ENCODE results near the gene VMAC. TPM values are rescaled to one million over a fixed set of nuclear protein-coding genes. Genes with fewer than 3 reads are reported as not detected.
A peak's percentile ranks its signal among the peaks of the same experiment; 100 is the strongest.

The VMAC gene
- total RNA-seq, 1 experiment from 2014 or later = 3.2 TPM

GRCh38 chr19:5905114-5905778 lies 574 bp downstream of the VMAC start:
- no peak for DNase-seq (ENCODE audit: low read depth in 1 of 2, low spot score in 2 of 2)
- H3K9me3 ChIP-seq (replicated peaks) = 0 out of 2 replicates have a peak, but pooled peaks cover 2% of the 10 kb centered on the region
- peaks cover 12% of the 10 kb centered on the region for H3K4me1 ChIP-seq (replicated peaks)
- no peaks in the 10 kb centered on the region for H3K27me3 ChIP-seq (replicated peaks)
- H3K36me3 ChIP-seq = peaks cover 25% of the 10 kb centered on the region
- peak overlapping the region; percentile 83 for H3K4me3 ChIP-seq
- H3K27ac ChIP-seq = peak overlapping the region; percentile 7; the same call in 1 of the 2 replicates

GRCh38 chr19:5907241-5907640 lies 2.6 kb downstream of the VMAC start:
- no peaks in the 10 kb centered on the region for H3K27me3 ChIP-seq (replicated peaks)
- 0 out of 2 replicates have a peak, but pooled peaks cover 2% of the 10 kb centered on the region for H3K9me3 ChIP-seq (replicated peaks)
- no peak overlapping the region for H3K4me3 ChIP-seq
- peaks cover 12% of the 10 kb centered on the region for H3K4me1 ChIP-seq (replicated peaks)
- DNase-seq (ENCODE audit: low read depth in 1 of 2, low spot score in 2 of 2) = no peak
- no peak overlapping the region for H3K27ac ChIP-seq
- H3K36me3 ChIP-seq = peaks cover 16% of the 10 kb centered on the region

- Histone ChIP-seq H3K27ac (no peak overlapping the region), H3K4me1 (replicated peaks) (peaks cover 10% of the 10 kb centered on the region), H3K4me3 (no peak overlapping the region), H3K9me3 (replicated peaks) (no peaks in the 10 kb centered on the region), H3K36me3 (peaks cover 9% of the 10 kb centered on the region), H3K27me3 (replicated peaks) (no peaks in the 10 kb centered on the region)
- no peak for DNase-seq (ENCODE audit: low read depth in 1 of 2, low spot score in 2 of 2)
Observed at GRCh38 chr19:5908773-5909442, 4.2 kb downstream of the VMAC start.

GRCh38 chr19:5910638-5910907 lies 5.9 kb downstream of the VMAC start:
- H3K4me3 ChIP-seq = no peak overlapping the region

GRCh38 chr19:5911366-5911765 lies 6.7 kb downstream of the VMAC start:
- Histone ChIP-seq H3K9me3 (replicated peaks) (no peaks in the 10 kb centered on the region), H3K4me3 (no peak overlapping the region), H3K27me3 (replicated peaks) (no peaks in the 10 kb centered on the region), H3K27ac (no peak overlapping the region), H3K36me3 (peaks cover 24% of the 10 kb centered on the region), H3K4me1 (replicated peaks) (peaks cover 10% of the 10 kb centered on the region)
- no peak for DNase-seq (ENCODE audit: low read depth in 1 of 2, low spot score in 2 of 2)

More at GRCh38 chr19:5910638-5910907, 5.9 kb downstream of the VMAC start:
- Histone ChIP-seq H3K9me3 (replicated peaks) (no peaks in the 10 kb centered on the region), H3K27me3 (replicated peaks) (no peaks in the 10 kb centered on the region), H3K4me1 (replicated peaks) (peaks cover 10% of the 10 kb centered on the region), H3K27ac (no peak overlapping the region), H3K36me3 (peaks cover 20% of the 10 kb centered on the region)
- no peak for DNase-seq (ENCODE audit: low read depth in 1 of 2, low spot score in 2 of 2)

GRCh38 chr19:5913739-5914357 lies 9.2 kb downstream of the VMAC start, which contains the start of gene CAPS:
Gene CAPS (plus strand): TSS chr19:5914254. CDS start chr19:5914407, 153 bp downstream.
- Histone ChIP-seq H3K4me3 (no peak within 1 kb of the TSS), H3K4me1 (replicated peaks) (peaks cover 10% of the 10 kb centered on the region), H3K27me3 (replicated peaks) (no peaks in the 10 kb centered on the region), H3K27ac (no peak within 1 kb of the TSS), H3K9me3 (replicated peaks) (no peaks in the 10 kb centered on the region), H3K36me3 (peaks cover 46% of the 10 kb centered on the region)
- DNase-seq (ENCODE audit: low read depth in 1 of 2, low spot score in 2 of 2) = peak in 1 of 2 experiments; percentile 21

- Histone ChIP-seq H3K4me1 (replicated peaks) (peaks cover 10% of the 10 kb centered on the region), H3K4me3 (no peak overlapping the region), H3K27ac (no peak overlapping the region), H3K36me3 (peaks cover 52% of the 10 kb centered on the region), H3K27me3 (replicated peaks) (no peaks in the 10 kb centered on the region), H3K9me3 (replicated peaks) (no peaks in the 10 kb centered on the region)
- no peak for DNase-seq (ENCODE audit: low read depth in 1 of 2, low spot score in 2 of 2)
Observed at GRCh38 chr19:5914358-5914774, 9.7 kb downstream of the VMAC start.

GRCh38 chr19:5914946-5915781 lies 10.5 kb downstream of the VMAC start:
- H3K9me3 ChIP-seq (replicated peaks) = no peaks in the 10 kb centered on the region
- peaks cover 53% of the 10 kb centered on the region for H3K36me3 ChIP-seq
- no peaks in the 10 kb centered on the region for H3K27me3 ChIP-seq (replicated peaks)
- H3K4me3 ChIP-seq = no peak overlapping the region
- no peak overlapping the region for H3K27ac ChIP-seq
- DNase-seq (ENCODE audit: low read depth in 1 of 2, low spot score in 2 of 2) = no peak
- peaks cover 10% of the 10 kb centered on the region for H3K4me1 ChIP-seq (replicated peaks)

- H3K27ac ChIP-seq = no peak overlapping the region
- no peaks in the 10 kb centered on the region for H3K9me3 ChIP-seq (replicated peaks)
- no peak for DNase-seq (ENCODE audit: low read depth in 1 of 2, low spot score in 2 of 2)
- no peaks in the 10 kb centered on the region for H3K27me3 ChIP-seq (replicated peaks)
- peaks cover 57% of the 10 kb centered on the region for H3K36me3 ChIP-seq
- H3K4me3 ChIP-seq = no peak overlapping the region
- H3K4me1 ChIP-seq (replicated peaks) = peaks cover 10% of the 10 kb centered on the region
Observed at GRCh38 chr19:5915782-5916165, 11.1 kb downstream of the VMAC start.

- DNase-seq (ENCODE audit: low read depth in 1 of 2, low spot score in 2 of 2) = no peak
- Histone ChIP-seq H3K4me3 (no peak overlapping the region), H3K9me3 (replicated peaks) (no peaks in the 10 kb centered on the region), H3K27ac (no peak overlapping the region), H3K36me3 (peaks cover 59% of the 10 kb centered on the region), H3K27me3 (replicated peaks) (no peaks in the 10 kb centered on the region), H3K4me1 (replicated peaks) (peaks cover 10% of the 10 kb centered on the region)
Observed at GRCh38 chr19:5916181-5916708, 11.6 kb downstream of the VMAC start.

- Histone ChIP-seq H3K36me3 (peaks cover 73% of the 10 kb centered on the region), H3K4me3 (no peak overlapping the region), H3K27me3 (replicated peaks) (no peaks in the 10 kb centered on the region), H3K4me1 (replicated peaks) (peaks cover 10% of the 10 kb centered on the region), H3K9me3 (replicated peaks) (no peaks in the 10 kb centered on the region), H3K27ac (no peak overlapping the region)
- DNase-seq (ENCODE audit: low read depth in 1 of 2, low spot score in 2 of 2) = no peak
Observed at GRCh38 chr19:5917431-5918107, 12.9 kb downstream of the VMAC start.

GRCh38 chr19:5918463-5919079 lies 13.9 kb downstream of the VMAC start:
- H3K27ac ChIP-seq = no peak overlapping the region
- H3K4me3 ChIP-seq = no peak overlapping the region
- H3K4me1 ChIP-seq (replicated peaks) = peaks cover 10% of the 10 kb centered on the region
- DNase-seq (ENCODE audit: low read depth in 1 of 2, low spot score in 2 of 2) = no peak
- no peaks in the 10 kb centered on the region for H3K27me3 ChIP-seq (replicated peaks)
- no peaks in the 10 kb centered on the region for H3K9me3 ChIP-seq (replicated peaks)
- peaks cover 83% of the 10 kb centered on the region for H3K36me3 ChIP-seq
